ENCODE measurements around the gene TENM3.

- no peak for TF ChIP-seq EP300 (IDR thresholded peaks at IDR 0.05; ENCODE audit: borderline replicate concordance in 1 of 2, control insufficient read depth in 1 of 2, low read depth in 2 of 2, low read length in 2 of 2)
- TF ChIP-seq, protein P1, sequence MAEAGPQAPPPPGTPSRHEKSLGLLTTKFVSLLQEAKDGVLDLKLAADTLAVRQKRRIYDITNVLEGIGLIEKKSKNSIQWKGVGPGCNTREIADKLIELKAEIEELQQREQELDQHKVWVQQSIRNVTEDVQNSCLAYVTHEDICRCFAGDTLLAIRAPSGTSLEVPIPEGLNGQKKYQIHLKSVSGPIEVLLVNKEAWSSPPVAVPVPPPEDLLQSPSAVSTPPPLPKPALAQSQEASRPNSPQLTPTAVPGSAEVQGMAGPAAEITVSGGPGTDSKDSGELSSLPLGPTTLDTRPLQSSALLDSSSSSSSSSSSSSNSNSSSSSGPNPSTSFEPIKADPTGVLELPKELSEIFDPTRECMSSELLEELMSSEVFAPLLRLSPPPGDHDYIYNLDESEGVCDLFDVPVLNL (IDR thresholded peaks at IDR 0.05; ENCODE audit: low read depth, low read length) = no peak
Observed at GRCh38 chr4:182627996-182628395, 384.8 kb downstream of the TENM3 start.

All from GM12878 (cell line).